Stimulated activated naive CD8-positive, alpha-beta T cell treated with anti-CD3 and anti-CD28 coated beads, Interleukin-15, Interleukin-2, amounts not matched to agents 100 ng/mL and 50 ng/mL, for 24 hours (primary cell): ENCODE measurements around the gene MTREX.

Source experiments
- H3K27ac Mint-ChIP-seq: one replicate; pipeline ENCODE4 v1.8.0; 2021; ENCODE audit warnings: mild to moderate bottlenecking, mixed read lengths
- H3K27me3 Mint-ChIP-seq: one replicate; pipeline ENCODE4 v1.8.0; 2021; ENCODE audit warnings: mixed read lengths
- H3K36me3 Mint-ChIP-seq: one replicate; pipeline ENCODE4 v1.8.0; 2021; ENCODE audit warnings: low read depth, mixed read lengths
- H3K4me1 Mint-ChIP-seq: one replicate; pipeline ENCODE4 v1.8.0; 2021; ENCODE audit warnings: low read depth, mixed read lengths
- H3K4me3 Mint-ChIP-seq: one replicate; pipeline ENCODE4 v1.8.0; 2021; ENCODE audit warnings: mild to moderate bottlenecking, mixed read lengths
- H3K9me3 Mint-ChIP-seq: one replicate; pipeline ENCODE4 v1.8.0; 2021; ENCODE audit warnings: mixed read lengths

The MTREX gene

GRCh38 chr5:55415071-55415470, 107.3 kb downstream of the MTREX start:
- no peak overlapping the region for H3K27ac Mint-ChIP-seq
- peaks cover 69% of the 10 kb centered on the region for H3K36me3 Mint-ChIP-seq

DNA sequence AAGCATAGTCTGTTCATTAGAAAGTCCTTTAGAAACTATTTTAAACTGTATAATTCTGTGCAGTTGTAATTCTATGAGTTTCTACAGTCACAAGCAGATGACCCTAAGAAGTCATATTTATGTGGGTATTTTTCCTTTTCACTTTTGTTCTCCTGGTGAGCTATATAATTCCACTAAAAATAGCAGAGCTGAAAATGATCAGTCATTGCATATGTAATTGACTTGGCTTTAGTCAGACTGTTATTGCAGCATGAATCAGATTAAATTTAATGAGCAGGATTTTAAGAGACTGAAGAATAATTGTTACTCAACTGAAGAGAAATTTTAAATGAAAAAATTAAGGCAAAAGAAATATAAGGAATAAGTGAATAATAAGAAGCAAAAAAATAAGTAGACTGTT, 108.5 kb downstream of the MTREX start:
- no peaks in the 10 kb centered on the region for H3K27me3 Mint-ChIP-seq
- peaks cover 45% of the 10 kb centered on the region for H3K4me1 Mint-ChIP-seq
- H3K9me3 Mint-ChIP-seq, result no peaks in the 10 kb centered on the region
- no peak overlapping the region for H3K27ac Mint-ChIP-seq
- peaks cover 72% of the 10 kb centered on the region for H3K36me3 Mint-ChIP-seq
- no peak overlapping the region for H3K4me3 Mint-ChIP-seq

More at GRCh38 chr5:55415071-55415470, 107.3 kb downstream of the MTREX start:
- Mint-ChIP-seq H3K27me3 (no peaks in the 10 kb centered on the region), H3K9me3 (no peaks in the 10 kb centered on the region), H3K4me3 (no peak overlapping the region), H3K4me1 (peaks cover 38% of the 10 kb centered on the region)

DNA sequence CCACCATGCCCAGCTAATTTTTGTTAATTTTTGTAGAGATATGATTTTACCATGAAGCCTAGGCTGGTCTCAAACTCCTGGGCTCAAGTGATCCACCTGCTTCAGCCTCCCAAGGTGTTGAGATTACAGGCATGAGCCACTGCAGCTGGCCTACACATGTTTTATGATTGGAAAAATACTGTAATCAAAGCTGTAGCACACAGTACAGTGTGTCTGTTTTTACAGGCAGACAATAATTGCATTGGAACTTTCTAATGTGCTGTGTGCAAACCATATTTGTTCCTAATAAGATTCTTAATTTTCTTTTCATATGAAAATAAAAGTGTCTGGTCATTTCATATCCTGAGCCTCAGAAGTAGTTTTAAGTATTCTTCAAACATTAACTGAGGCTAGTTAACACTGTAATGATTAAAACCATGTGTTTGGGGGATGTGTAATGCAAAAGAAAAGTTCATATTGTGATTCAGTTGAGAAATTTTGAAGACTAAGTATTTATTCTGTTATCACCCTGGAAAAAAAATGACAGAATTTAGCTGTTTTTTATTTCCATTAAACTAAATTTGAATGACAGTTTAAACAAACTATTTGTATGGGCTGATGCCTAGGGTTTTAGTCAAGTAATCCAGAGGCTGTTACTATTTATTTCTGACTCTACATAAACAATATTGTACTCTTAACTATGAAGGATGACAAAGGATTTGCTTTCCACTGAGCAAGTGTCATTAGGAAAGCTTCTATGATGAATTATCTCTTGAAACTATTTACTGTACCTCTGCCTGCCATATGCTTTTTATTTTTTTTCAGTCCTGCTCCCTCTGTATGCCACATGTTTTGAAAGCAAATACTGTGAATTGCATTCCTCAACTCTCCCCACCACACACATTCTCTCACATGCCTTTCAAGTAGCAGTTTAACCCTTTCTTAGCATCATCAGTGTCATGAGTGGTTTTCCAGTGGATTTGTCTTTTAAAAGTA, 111.5 kb downstream of the MTREX start:
- Mint-ChIP-seq H3K27me3 (no peaks in the 10 kb centered on the region), H3K4me3 (no peak overlapping the region), H3K4me1 (peaks cover 50% of the 10 kb centered on the region), H3K36me3 (peaks cover 80% of the 10 kb centered on the region), H3K27ac (peak overlapping the region; percentile 40), H3K9me3 (no peaks in the 10 kb centered on the region)

GRCh38 chr5:55421074-55421529, 113.3 kb downstream of the MTREX start:
- Mint-ChIP-seq H3K4me3 (peak overlapping the region; percentile 44), H3K27ac (peak overlapping the region; percentile 83), H3K27me3 (no peaks in the 10 kb centered on the region), H3K36me3 (peaks cover 91% of the 10 kb centered on the region), H3K4me1 (peaks cover 49% of the 10 kb centered on the region), H3K9me3 (no peaks in the 10 kb centered on the region)

DNA sequence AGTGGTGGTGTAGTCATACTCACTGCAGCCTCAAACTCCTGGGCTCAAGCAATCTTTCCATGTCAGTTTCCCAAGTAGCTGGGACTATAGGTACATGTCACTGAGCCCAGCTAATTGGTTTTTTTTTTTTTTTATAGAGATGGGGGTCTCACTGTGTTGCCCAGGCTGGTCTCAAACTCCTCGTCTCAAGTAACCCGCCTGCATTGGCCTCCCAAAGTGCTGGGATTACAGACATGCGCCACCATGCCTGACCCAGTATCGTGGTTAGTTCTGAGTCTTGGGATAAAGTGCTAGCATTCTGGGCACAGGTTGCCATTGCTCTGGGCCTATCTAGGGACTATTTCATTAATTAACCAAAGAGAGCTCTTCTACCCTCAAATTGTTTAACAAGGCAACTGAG, 118.7 kb downstream of the MTREX start:
- Mint-ChIP-seq H3K4me3 (no peak overlapping the region), H3K27me3 (no peaks in the 10 kb centered on the region), H3K36me3 (peaks cover 99% of the 10 kb centered on the region), H3K27ac (no peak overlapping the region), H3K9me3 (peaks cover 27% of the 10 kb centered on the region), H3K4me1 (peaks cover 19% of the 10 kb centered on the region)

DNA sequence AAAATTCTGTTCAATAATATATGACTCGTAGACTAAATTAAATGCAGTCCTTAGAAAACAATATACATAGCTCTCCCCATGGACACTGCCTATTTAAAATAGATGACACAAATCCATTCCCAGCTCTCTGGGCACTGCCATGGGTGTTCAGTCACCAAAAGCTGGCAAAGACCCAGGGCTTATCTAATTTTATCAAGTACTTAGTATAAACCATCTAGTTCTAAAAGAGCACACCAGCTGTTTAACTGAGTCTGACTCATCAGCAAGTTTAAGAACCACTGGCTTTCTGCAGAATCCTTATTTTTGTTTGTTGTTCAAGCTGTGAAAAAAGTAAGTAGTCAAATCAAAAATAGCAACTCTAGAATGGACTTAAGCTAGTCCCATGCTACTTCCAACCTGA, 119.4 kb downstream of the MTREX start:
- H3K36me3 Mint-ChIP-seq, result peaks cover 99% of the 10 kb centered on the region
- H3K27me3 Mint-ChIP-seq, result no peaks in the 10 kb centered on the region
- no peak overlapping the region for H3K27ac Mint-ChIP-seq
- peaks cover 12% of the 10 kb centered on the region for H3K4me1 Mint-ChIP-seq
- no peak overlapping the region for H3K4me3 Mint-ChIP-seq
- H3K9me3 Mint-ChIP-seq, result peaks cover 31% of the 10 kb centered on the region

GRCh38 chr5:55429221-55429612, 121.4 kb downstream of the MTREX start:
- H3K4me3 Mint-ChIP-seq, result no peak overlapping the region
- peaks cover 5% of the 10 kb centered on the region for H3K4me1 Mint-ChIP-seq
- H3K36me3 Mint-ChIP-seq, result peaks cover 92% of the 10 kb centered on the region
- no peak overlapping the region for H3K27ac Mint-ChIP-seq
- no peaks in the 10 kb centered on the region for H3K27me3 Mint-ChIP-seq
- peaks cover 41% of the 10 kb centered on the region for H3K9me3 Mint-ChIP-seq

DNA sequence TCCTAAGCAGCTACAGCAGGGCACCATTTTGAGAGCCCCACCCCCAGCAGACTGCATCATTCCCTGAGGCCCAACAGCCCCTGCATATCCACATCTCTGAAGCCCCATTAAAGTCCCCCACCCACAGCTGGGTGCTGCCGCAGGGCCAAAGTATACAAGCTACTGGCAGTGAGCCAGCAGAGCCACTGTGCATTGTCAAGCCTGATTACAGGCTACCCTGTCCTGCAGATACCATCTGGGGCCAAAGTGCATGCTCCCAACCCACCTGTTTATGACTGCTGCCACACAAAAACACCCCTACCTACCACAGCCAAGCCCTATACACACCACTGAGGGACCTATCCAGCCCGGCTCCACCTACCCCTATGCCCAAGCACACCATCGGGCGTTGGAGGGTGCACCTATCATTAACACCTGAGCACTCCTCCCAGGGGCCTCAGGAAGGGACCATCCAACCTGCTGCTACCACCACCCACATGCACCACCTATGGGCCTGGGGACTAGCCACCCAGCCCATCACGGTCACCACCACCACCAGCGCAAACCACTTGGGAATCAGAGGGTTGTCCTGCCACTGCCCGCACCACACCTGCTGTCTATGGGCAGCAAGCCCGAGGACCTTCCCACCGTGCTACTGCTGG, 121.9 kb downstream of the MTREX start:
- H3K4me3 Mint-ChIP-seq, result no peak overlapping the region
- H3K27me3 Mint-ChIP-seq, result no peaks in the 10 kb centered on the region
- peaks cover 92% of the 10 kb centered on the region for H3K36me3 Mint-ChIP-seq
- H3K27ac Mint-ChIP-seq, result no peak overlapping the region
- H3K9me3 Mint-ChIP-seq, result peaks cover 46% of the 10 kb centered on the region
- H3K4me1 Mint-ChIP-seq, result peaks cover 5% of the 10 kb centered on the region

GRCh38 chr5:55432549-55432948, 124.8 kb downstream of the MTREX start:
- Mint-ChIP-seq H3K36me3 (peaks cover 88% of the 10 kb centered on the region), H3K27me3 (no peaks in the 10 kb centered on the region), H3K27ac (no peak overlapping the region), H3K4me3 (no peak overlapping the region), H3K4me1 (peaks cover 7% of the 10 kb centered on the region), H3K9me3 (peaks cover 61% of the 10 kb centered on the region)

DNA sequence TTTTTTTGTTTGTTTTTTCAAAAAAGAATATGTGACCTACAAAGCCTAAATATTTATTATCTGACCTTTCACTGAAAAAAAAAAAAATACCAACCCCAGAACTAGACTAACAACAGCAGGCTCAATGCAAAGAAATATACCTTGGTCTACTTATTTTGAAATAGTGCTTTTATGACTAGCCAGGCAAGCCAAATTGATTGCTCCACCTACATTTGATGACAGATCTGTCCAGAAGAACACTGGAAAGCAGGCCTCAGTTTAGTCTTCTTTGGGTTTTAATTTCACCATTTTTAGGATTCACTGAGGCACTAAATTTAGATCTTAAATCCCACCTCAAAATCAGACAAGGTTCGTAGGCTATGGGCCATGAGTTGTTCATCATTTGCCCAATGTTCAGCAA, 129.7 kb downstream of the MTREX start:
- Mint-ChIP-seq H3K4me3 (no peak overlapping the region), H3K4me1 (peaks cover 46% of the 10 kb centered on the region), H3K9me3 (peaks cover 28% of the 10 kb centered on the region), H3K36me3 (peaks cover 64% of the 10 kb centered on the region), H3K27ac (peak overlapping the region; percentile 43), H3K27me3 (no peaks in the 10 kb centered on the region)

- Mint-ChIP-seq H3K4me1 (peaks cover 49% of the 10 kb centered on the region), H3K36me3 (peaks cover 60% of the 10 kb centered on the region), H3K9me3 (peaks cover 24% of the 10 kb centered on the region), H3K27ac (peak overlapping the region; percentile 43), H3K4me3 (no peak overlapping the region), H3K27me3 (no peaks in the 10 kb centered on the region)
Measured at GRCh38 chr5:55437859-55438206, 130.0 kb downstream of the MTREX start.

DNA sequence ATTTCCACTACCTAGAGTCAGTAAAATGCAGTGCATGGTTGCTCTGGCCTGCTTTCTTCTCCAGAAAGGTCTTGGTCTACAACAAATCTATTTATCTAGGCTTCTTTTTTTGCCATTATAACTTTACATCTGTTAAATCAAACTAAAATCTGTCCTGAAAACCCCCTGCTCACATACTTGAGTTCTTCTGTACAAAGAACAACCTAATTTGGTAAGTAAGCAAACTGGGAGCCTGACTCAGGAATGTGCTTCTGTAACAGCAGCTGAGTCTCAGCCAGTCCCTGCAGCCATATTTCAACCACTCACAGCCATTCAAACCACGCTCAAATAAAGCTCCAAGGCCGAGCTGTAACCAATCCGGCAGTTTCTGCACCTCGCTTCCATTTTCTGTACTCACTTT, 131.2 kb downstream of the MTREX start:
- H3K36me3 Mint-ChIP-seq, result peaks cover 56% of the 10 kb centered on the region
- no peak overlapping the region for H3K4me3 Mint-ChIP-seq
- no peaks in the 10 kb centered on the region for H3K27me3 Mint-ChIP-seq
- H3K27ac Mint-ChIP-seq, result no peak overlapping the region
- H3K9me3 Mint-ChIP-seq, result peaks cover 22% of the 10 kb centered on the region
- H3K4me1 Mint-ChIP-seq, result peaks cover 49% of the 10 kb centered on the region

GRCh38 chr5:55440188-55440646, 132.4 kb downstream of the MTREX start:
- Mint-ChIP-seq H3K36me3 (peaks cover 44% of the 10 kb centered on the region), H3K27ac (peak overlapping the region; percentile 61), H3K4me3 (peak overlapping the region; percentile 24), H3K4me1 (peaks cover 49% of the 10 kb centered on the region), H3K9me3 (peaks cover 12% of the 10 kb centered on the region), H3K27me3 (no peaks in the 10 kb centered on the region)

DNA sequence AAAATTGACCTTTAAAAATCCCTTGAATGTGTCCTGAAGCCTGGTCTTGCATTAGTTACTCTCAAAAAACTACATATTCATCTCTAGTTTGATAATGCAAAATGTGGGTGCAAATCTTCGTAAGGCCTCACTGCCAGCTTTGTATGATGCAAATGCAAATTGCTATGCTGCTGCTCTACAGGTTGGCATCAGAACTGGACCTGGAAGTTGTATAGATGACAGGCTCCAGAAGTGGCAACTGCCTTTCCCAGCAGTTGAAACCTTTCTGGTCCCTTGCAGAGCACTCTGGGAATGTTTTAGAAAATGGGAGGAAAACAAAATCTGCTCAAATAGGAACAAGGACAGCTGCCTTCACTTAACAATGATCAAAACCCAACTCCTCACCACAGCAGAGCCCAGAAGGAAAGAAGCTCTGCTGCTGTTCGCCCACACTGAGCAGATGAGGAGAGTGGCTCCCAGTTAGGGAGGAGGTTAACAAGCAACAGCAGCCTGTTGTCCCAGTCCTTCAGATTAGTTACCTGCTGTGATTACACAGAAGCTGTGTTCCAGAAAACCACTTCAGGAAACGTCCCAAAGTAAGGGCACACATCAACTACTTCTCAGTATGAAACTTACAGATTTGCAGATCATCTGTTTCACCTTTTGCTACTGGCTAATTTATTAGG, 133.4 kb downstream of the MTREX start:
- no peak overlapping the region for H3K4me3 Mint-ChIP-seq
- peak overlapping the region; percentile 63 for H3K27ac Mint-ChIP-seq
- H3K9me3 Mint-ChIP-seq, result peaks cover 3% of the 10 kb centered on the region
- peaks cover 34% of the 10 kb centered on the region for H3K36me3 Mint-ChIP-seq
- no peaks in the 10 kb centered on the region for H3K27me3 Mint-ChIP-seq
- peaks cover 49% of the 10 kb centered on the region for H3K4me1 Mint-ChIP-seq

GRCh38 chr5:55441954-55442353, 134.2 kb downstream of the MTREX start:
- Mint-ChIP-seq H3K4me1 (peaks cover 49% of the 10 kb centered on the region), H3K4me3 (no peak overlapping the region), H3K36me3 (peaks cover 28% of the 10 kb centered on the region), H3K27me3 (no peaks in the 10 kb centered on the region), H3K9me3 (no peaks in the 10 kb centered on the region), H3K27ac (no peak overlapping the region)
